OCI-LY7 (cell line): Measurements from ENCODE around the gene TRAPPC12.

Experiments used
- CTCF ChIP-seq: fragments of 200-600 bp; sonication (generic); conservative IDR thresholded peaks from 2 replicates; pipeline ENCODE4 v1.5.1; 2014; ENCODE audit warnings: mild to moderate bottlenecking, antibody characterized with exemption, low read length, moderate library complexity, mixed read lengths
- EZH2phosphoT487 ChIP-seq: fragments of 200-600 bp; sonication (generic); IDR thresholded peaks from 2 replicates; pipeline ENCODE4 v1.6.1; 2018; ENCODE audit warnings: low read depth, borderline replicate concordance, mild to moderate bottlenecking, mixed run types, antibody characterized with exemption, low read length, moderate library complexity, mixed read lengths

DNA sequence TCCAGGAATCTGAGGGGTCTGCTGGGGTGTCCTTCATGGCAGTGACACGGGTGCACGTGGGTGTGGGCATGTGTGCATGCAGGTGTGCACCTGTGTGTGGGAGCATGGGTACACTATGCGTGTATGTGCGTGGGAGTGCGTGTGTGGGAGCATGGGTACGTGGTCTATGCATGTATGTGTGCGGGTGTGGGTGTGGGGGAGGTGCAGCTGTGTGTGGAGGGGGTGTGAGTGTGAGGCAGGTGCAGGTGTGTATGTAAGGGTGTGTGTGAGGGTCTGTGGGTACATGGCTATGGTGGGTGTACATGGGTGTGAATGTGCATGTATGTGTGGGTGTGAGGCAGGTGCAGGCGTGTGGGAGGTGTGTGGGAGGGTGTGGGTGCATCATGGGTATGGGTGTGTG lies 38.2 kb upstream of the TRAPPC12 start:
- TF ChIP-seq CTCF (no peak), EZH2phosphoT487 (no peak)
